Ovary (tissue), 9 donors: Measurements from ENCODE around the gene MARS1. TPM values are rescaled to one million over a fixed set of nuclear protein-coding genes. Genes with fewer than 3 reads are reported as not detected.
"Not testable (repeated sequence)": the region's sequence is repeated elsewhere in the genome, so short reads cannot be mapped to it uniquely, and the experiment has no call there.

Experiments used
- DNase-seq, 5 donors: peaks; one replicate each; pipeline ENCODE4 v3.0.0-alpha.2; 2019 to 2020
- H3K27ac ChIP-seq, 2 donors: fragments of 200-600 bp; one replicate each; pipeline versions ENCODE4 v1.5.1 to v1.8.0; 2019 to 2022
- H3K27me3 ChIP-seq: fragments of 200-600 bp; one replicate; pipeline ENCODE4 v1.8.0; 2022
- H3K36me3 ChIP-seq: fragments of 200-600 bp; sonication (generic); one replicate; pipeline ENCODE4 v1.5.1; 2019
- H3K4me1 ChIP-seq: one replicate; pipeline ENCODE4 v1.8.1; 2013; ENCODE audit warnings: mild to moderate bottlenecking, moderate library complexity; ENCODE audit not compliant: insufficient read depth
- H3K4me3 ChIP-seq: fragments of 200-600 bp; sonication (generic); one replicate; pipeline ENCODE4 v1.5.1; 2017
- H3K9me3 ChIP-seq, 2 donors: fragments of 200-600 bp in 1 of 2; sonication (generic) in 1 of 2; one replicate each; pipeline versions ENCODE4 v1.5.1 to v1.8.1; 2013 to 2019; ENCODE audit warnings: mild to moderate bottlenecking in 1 of 2, moderate library complexity in 1 of 2
- EP300 ChIP-seq: sonication (generic); formaldehyde crosslinking; IDR thresholded peaks from one replicate; pipeline ENCODE4 v1.6.1; 2017; ENCODE audit warnings: antibody characterized with exemption
- POLR2A ChIP-seq: fragments of 450-650 bp; IDR thresholded peaks from one replicate; pipeline ENCODE4 v1.6.1; 2017; ENCODE audit warnings: antibody characterized with exemption, mild to moderate bottlenecking, moderate library complexity
- WGBS, 3 donors: extraction: QIAGEN DNeasy Blood & Tissue Kit in 1 of 3; methylation state at CpG; one replicate each; pipeline versions ENCODE4 v1.1.5 to v1.1.7; 2013 to 2017; 5-methylcytosine and 5-hydroxymethylcytosine counted together
- intact Hi-C, 4 donors: fragments of 100-400 bp; cut with DNase I; formaldehyde crosslinking; loops; one replicate each; pipeline versions ENCODE4 v1.11.0 to v1.15.1; 2022 to 2023
- polyA plus RNA-seq, 2 donors: library from polyadenylated mRNA; stranded (reverse); fragments of 200-250 nt in 1 of 2; fragments of 350-450 nt in 1 of 2; fragmentation: Illumina TruSeq in 1 of 2; extraction: RNeasy Lipid Tissue Mini Kit (QIAGEN cat#74804) in 1 of 2; gene quantifications; one replicate each; pipeline ENCODE4 v1.2.3, GENCODE V29; 2013 to 2014
- total RNA-seq, 7 donors: library from RNA; depleted of rRNA in 2 of 7; stranded (reverse); fragments of >200 nt in 2 of 7; fragmentation: NEBNext Ultra II Directional in 3 of 7; extraction: Animal tissue kit (Norgen Biotek cat#: 25700) in 3 of 7; gene quantifications; one replicate each; pipeline versions ENCODE4 v1.1.0 to v1.2.4, GENCODE V29; 2016 to 2023
- TF ChIP-seq, protein P1 (sequence below), 3 donors: fragments of 450-650 bp in 2 of 3; fragments of 200-600 bp in 1 of 3; IDR thresholded peaks; one replicate each; pipeline versions ENCODE4 v1.5.1 to v1.8.0; 2016 to 2022; ENCODE audit warnings: antibody characterized with exemption in 3 of 3, mild to moderate bottlenecking in 1 of 3
- donor health status: DM: no; HTN: no; CAD: no; lungs with moderate emphysema.
- donor health status: DM: no; HTN: no; CAD: no.
- donor health status: Bipolar disorder and iron deficiency.
- donor health status: DM: yes; HTN: yes; CAD: no.
- donor health status: DM: no; HTN: no; CAD: no.
- donor health status: DM: yes; HTN: yes; CAD: no.

Gene MARS1
- total and polyA plus RNA-seq, 9 donors, result 21.1 to 479 (median 66.4) TPM

DNA sequence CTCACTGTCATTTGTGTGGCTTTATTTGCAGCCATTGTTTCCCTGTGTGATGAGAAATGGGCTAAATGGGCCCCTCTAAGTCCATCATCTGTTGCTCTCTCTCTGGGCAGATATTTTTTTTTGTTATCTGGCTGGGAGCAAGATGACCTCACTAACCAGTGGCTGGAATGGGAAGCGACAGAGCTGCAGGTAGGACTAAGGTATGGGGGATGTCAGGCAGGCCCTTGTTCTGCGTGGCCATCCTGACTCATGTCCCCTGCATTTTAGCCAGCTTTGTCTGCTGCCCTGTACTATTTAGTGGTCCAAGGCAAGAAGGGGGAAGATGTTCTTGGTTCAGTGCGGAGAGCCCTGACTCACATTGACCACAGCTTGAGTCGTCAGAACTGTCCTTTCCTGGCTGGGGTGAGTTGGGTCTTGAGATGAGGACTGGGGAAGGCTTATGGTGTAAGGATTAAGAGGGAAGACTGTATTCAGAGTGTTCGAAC lies 1.3 kb downstream of the MARS1 start:
- H3K27me3 ChIP-seq, result no peaks in the 10 kb centered on the region
- H3K9me3 ChIP-seq, result no peaks in the 10 kb centered on the region
- DNase-seq, result no peak
- H3K36me3 ChIP-seq, result no peaks in the 10 kb centered on the region
- peaks cover 5% of the 10 kb centered on the region for H3K4me1 ChIP-seq
- H3K27ac ChIP-seq, result no peak overlapping the region
- intact Hi-C loops, result no loop called here
- 87 to 89% (median 88%) methylated on average over 5 of the region's 5 CpGs for WGBS, 3 donors
- no peak overlapping the region for H3K4me3 ChIP-seq
- TF ChIP-seq EP300, result no peak
- TF ChIP-seq, protein P1, sequence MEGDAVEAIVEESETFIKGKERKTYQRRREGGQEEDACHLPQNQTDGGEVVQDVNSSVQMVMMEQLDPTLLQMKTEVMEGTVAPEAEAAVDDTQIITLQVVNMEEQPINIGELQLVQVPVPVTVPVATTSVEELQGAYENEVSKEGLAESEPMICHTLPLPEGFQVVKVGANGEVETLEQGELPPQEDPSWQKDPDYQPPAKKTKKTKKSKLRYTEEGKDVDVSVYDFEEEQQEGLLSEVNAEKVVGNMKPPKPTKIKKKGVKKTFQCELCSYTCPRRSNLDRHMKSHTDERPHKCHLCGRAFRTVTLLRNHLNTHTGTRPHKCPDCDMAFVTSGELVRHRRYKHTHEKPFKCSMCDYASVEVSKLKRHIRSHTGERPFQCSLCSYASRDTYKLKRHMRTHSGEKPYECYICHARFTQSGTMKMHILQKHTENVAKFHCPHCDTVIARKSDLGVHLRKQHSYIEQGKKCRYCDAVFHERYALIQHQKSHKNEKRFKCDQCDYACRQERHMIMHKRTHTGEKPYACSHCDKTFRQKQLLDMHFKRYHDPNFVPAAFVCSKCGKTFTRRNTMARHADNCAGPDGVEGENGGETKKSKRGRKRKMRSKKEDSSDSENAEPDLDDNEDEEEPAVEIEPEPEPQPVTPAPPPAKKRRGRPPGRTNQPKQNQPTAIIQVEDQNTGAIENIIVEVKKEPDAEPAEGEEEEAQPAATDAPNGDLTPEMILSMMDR (IDR thresholded peaks at IDR 0.05), result no peak
- TF ChIP-seq POLR2A, result no peak

DNA sequence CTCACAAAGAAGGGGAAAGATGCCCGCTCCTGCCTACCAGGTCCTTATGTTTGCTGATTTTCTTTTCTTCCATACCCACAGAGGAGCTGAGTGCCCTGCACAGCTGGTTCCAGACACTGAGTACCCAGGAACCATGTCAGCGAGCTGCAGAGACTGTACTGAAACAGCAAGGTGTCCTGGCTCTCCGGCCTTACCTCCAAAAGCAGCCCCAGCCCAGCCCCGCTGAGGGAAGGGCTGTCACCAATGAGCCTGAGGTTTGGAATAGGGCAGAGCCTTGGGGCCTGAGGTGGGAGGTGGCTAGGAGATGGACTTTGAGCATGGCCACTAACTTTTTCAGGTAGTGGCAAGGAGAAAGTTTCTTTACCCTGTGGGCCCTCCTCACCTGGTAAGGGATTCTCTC lies 2.3 kb downstream of the MARS1 start:
- 95 to 97% (median 96%) methylated on average over 4 of the region's 4 CpGs for WGBS, 3 donors
- DNase-seq, result no peak
- Histone ChIP-seq H3K9me3 (no peaks in the 10 kb centered on the region), H3K4me1 (peaks cover 5% of the 10 kb centered on the region), H3K36me3 (no peaks in the 10 kb centered on the region), H3K4me3 (no peak overlapping the region), H3K27me3 (no peaks in the 10 kb centered on the region), H3K27ac (no peak overlapping the region)
- TF ChIP-seq, protein P1 (IDR thresholded peaks at IDR 0.05), result no peak
- TF ChIP-seq POLR2A (no peak), EP300 (no peak)
- intact Hi-C loops, result no loop called here

DNA sequence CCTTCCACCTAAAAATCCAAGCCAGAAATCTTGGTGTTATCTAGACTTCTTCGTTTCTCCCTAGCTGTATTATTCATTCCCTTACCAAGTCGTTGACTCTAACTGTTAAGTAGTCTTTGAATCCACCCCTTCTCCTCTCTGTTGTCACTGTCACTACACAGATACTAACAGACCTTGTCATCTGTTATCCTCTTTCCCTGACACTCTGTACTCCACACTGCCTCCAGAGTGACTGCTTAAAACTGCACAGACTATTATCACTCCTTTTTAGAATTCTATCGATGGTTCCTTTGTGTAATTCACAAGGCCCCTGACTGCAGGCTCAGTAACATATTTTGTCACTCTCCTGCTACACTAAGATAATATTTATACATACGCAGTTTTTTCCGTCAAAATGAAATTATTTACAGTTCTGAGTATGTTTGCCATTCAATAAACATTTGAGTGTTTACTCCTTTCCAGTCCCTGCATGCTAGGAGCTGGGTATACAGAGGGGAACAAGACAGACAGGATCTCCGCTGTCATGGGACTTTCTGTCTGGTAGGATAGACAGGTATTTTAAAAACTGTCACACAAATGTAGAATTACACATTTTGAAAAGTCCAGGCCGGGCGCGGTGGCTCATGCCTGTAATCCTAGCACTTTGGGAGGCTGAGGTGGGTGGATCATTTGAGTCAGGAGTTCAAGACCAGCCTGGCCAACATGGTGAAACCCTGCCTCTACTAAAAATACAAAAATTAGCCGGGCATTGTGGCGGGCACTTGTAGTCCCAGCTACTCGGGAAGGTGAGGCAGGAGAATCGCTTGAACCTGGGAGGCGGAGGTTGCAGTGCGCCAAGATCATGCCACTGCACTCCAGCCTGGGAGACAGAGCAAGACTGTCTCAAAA lies 3.8 kb downstream of the MARS1 start:
- no peak for DNase-seq
- 88 to 91% (median 90%) methylated on average over 15 of the region's 15 CpGs for whole genome bisulfite sequencing, 3 donors
- Histone ChIP-seq H3K27me3 (no peaks in the 10 kb centered on the region), H3K9me3 (no peaks in the 10 kb centered on the region), H3K4me3 (no peak overlapping the region), H3K27ac (no peak overlapping the region), H3K4me1 (peaks cover 5% of the 10 kb centered on the region), H3K36me3 (no peaks in the 10 kb centered on the region)
- no peak for TF ChIP-seq POLR2A
- TF ChIP-seq EP300, result no peak
- TF ChIP-seq, protein P1 (IDR thresholded peaks at IDR 0.05), result no peak
- intact Hi-C loops, result no loop called here

DNA sequence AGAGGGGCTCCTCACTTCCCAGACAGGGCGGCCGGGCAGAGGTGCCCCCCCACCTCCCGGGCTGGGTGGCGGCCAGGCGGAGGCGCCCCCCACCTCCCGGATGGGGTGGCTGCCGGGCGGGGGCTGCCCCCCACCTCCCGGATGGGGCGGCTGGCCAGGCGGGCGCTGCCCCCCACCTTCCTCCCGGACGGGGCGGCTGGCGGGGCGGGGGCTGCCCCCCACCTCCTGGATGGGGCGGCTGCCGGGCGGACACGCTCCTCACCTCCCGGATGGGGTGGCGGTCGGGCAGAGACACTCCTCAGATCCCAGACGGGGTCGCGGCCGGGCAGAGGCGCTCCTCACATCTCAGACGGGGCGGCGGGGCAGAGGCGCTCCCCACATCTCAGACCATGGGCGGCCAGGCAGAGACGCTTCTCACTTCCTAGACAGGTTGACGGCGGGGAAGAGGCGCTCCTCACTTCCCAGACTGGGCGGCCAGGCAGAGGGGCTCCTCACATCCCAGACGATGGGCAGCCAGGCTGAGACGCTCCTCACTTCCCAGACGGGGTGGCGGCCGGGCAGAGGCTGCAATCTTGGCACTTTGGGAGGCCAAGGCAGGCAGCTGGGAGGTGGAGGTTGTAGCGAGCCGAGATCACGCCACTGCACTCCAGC lies 7.3 kb downstream of the MARS1 start:
- H3K4me3 ChIP-seq, H3K27me3 ChIP-seq, H3K27ac ChIP-seq, H3K4me1 ChIP-seq, H3K9me3 ChIP-seq, H3K36me3 ChIP-seq, intact Hi-C loops, DNase-seq: not testable (repeated sequence)
- 90 to 95% (median 93%) methylated on average over 29 to 45 of the region's 48 CpGs for WGBS, 3 donors

DNA sequence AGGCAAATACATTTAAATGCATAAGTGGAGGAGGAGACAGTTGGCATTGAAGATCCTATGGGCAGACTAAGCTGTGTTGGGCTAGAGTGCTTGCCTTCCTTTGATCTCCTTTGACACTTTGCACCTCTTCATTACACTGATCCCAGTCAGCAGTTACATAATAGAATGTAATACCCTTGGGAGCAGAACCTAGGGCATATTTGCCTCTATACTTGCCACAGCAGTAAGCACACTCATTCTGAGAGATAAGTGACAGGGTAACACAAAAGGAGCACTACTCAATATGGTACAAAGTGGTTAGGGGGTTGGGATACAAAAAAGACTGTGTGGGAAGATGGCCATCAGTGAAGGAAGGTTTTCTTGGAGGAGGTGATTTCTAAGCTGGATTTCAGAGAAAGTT lies 9.0 kb downstream of the MARS1 start:
- Histone ChIP-seq H3K4me1 (no peaks in the 10 kb centered on the region), H3K4me3 (no peak overlapping the region), H3K36me3 (no peaks in the 10 kb centered on the region), H3K9me3 (no peaks in the 10 kb centered on the region), H3K27ac (no peak overlapping the region), H3K27me3 (no peaks in the 10 kb centered on the region)
- no peak for DNase-seq
- intact Hi-C loops, result no loop called here
- TF ChIP-seq, protein P1 (IDR thresholded peaks at IDR 0.05), result no peak
- TF ChIP-seq POLR2A, result no peak
- TF ChIP-seq EP300, result no peak
